GM12878 (cell line): Measurements from ENCODE around the gene SIGMAR1. TPM values are rescaled to one million over a fixed set of nuclear protein-coding genes. Genes with fewer than 3 reads are reported as not detected.

ENCODE experiments used
- ATAC-seq: fragments of 200-7000 bp; cut with Tn5 transposase; 3 replicates; pipeline ENCODE4 v1.9.1; 2020; ENCODE audit warnings: mild to moderate bottlenecking, moderate library complexity
- BruUV-seq: library from RNA; stranded (reverse); fragments of 400-500 nt; replicated peaks from 2 replicates; lab custom pipeline; 2021; lab: Mats Ljungman, UMichigan
- CTCF ChIA-PET: fragments of 300-600 bp; sonication (Branson Sonifier 250); formaldehyde crosslinking; extraction: SDS; loops from one replicate; lab custom pipeline; 2021; ENCODE audit warnings: inconsistent platforms; lab: Yijun Ruan, JAX
- POLR2A ChIA-PET: fragments of 350-600 bp; formaldehyde crosslinking; extraction: SDS; loops from one replicate; lab custom pipeline; 2021; ENCODE audit warnings: inconsistent platforms; lab: Charles Lee
- RAD21 ChIA-PET: fragments of 300-600 bp; sonication (Branson Sonifier 250); formaldehyde crosslinking; loops from one replicate; lab custom pipeline; 2023; ENCODE audit warnings: antibody characterized with exemption; ENCODE audit not compliant: unreplicated experiment; lab: Charles Lee
- SMC1A ChIA-PET: fragments of 300-600 bp; sonication (Branson Sonifier 250); formaldehyde crosslinking; loops from one replicate; lab custom pipeline; 2023; ENCODE audit not compliant: unreplicated experiment, uncharacterized antibody; lab: Charles Lee
- DNase-seq: peaks from one replicate; pipeline ENCODE4 v3.0.0-alpha.2; 2011; ENCODE audit warnings: low read depth, low spot score
- FAIRE-seq: peaks from 3 replicates; lab custom pipeline; 2011; peaks lifted over from hg19 to GRCh38; lab: Jason Lieb, UNC
- H2AFZ ChIP-seq: 2 replicates; pipeline ENCODE4 v1.6.0; 2011; ENCODE audit warnings: low read depth, low read length, control low read depth; ENCODE audit not compliant: control insufficient read depth
- H3K27ac ChIP-seq: 2 replicates; pipeline ENCODE4 v1.5.1; 2011; ENCODE audit warnings: control low read depth; ENCODE audit not compliant: control insufficient read depth, insufficient read depth
- H3K27me3 ChIP-seq, 2 experiments: replicated peaks in 1 of 2; 2 replicates each; pipeline versions ENCODE4 v1.6.0 to v1.6.1; 2011; ENCODE audit warnings: low read length in 1 of 2; ENCODE audit not compliant: control insufficient read depth in 2 of 2, insufficient read depth in 2 of 2
- H3K36me3 ChIP-seq, 2 experiments: 2 replicates each; pipeline ENCODE4 v1.5.1; 2011; ENCODE audit warnings: low read length in 1 of 2; ENCODE audit not compliant: control insufficient read depth in 2 of 2, insufficient read depth in 2 of 2
- H3K4me1 ChIP-seq: 2 replicates; pipeline ENCODE4 v1.6.1; 2011; ENCODE audit warnings: mild to moderate bottlenecking, low read length, moderate library complexity, mixed read lengths; ENCODE audit not compliant: control insufficient read depth, insufficient read depth
- H3K4me2 ChIP-seq: 2 replicates; pipeline ENCODE4 v1.6.0; 2011; ENCODE audit warnings: control low read depth; ENCODE audit not compliant: control insufficient read depth, insufficient read depth
- H3K4me3 ChIP-seq: fragments of 200-600 bp; sonication (generic); 2 replicates; pipeline ENCODE4 v1.5.1; 2016
- H3K79me2 ChIP-seq: 2 replicates; pipeline ENCODE4 v1.6.0; 2011; ENCODE audit warnings: low read length; ENCODE audit not compliant: control insufficient read depth, insufficient read depth
- H3K9ac ChIP-seq: 2 replicates; pipeline ENCODE4 v1.8.0; 2011; ENCODE audit warnings: low read length, control low read depth, mixed read lengths; ENCODE audit not compliant: control insufficient read depth, insufficient read depth
- H3K9me3 ChIP-seq: replicated peaks from 3 replicates; pipeline ENCODE4 v1.5.1; 2011; ENCODE audit warnings: mild to moderate bottlenecking, low read length; ENCODE audit not compliant: control insufficient read depth, insufficient read depth
- H4K20me1 ChIP-seq: 2 replicates; pipeline ENCODE4 v1.6.0; 2011; ENCODE audit not compliant: control insufficient read depth, insufficient read depth
- CHD1 ChIP-seq: IDR thresholded peaks from 2 replicates; pipeline ENCODE4 v1.6.1; 2012; ENCODE audit warnings: low read depth, low read length, improper control_type of control experiment
- EGR1 ChIP-seq, 2 experiments: IDR thresholded peaks; 1 replicate in 1 of 2; 2 replicates in 1 of 2; pipeline ENCODE4 v1.6.1; 2011 to 2012; ENCODE audit warnings: low read depth in 2 of 2, low read length in 2 of 2, borderline replicate concordance in 1 of 2, mild to moderate bottlenecking in 1 of 2, moderate library complexity in 1 of 2
- HCFC1 ChIP-seq: fragments of 150-350 bp; IDR thresholded peaks from 2 replicates; pipeline ENCODE4 v1.6.1; 2014; ENCODE audit warnings: low read length
- MEF2B ChIP-seq: fragments of 450-650 bp; IDR thresholded peaks from 2 replicates; pipeline ENCODE4 v1.6.1; 2018; ENCODE audit warnings: mild to moderate bottlenecking, moderate library complexity; ENCODE audit not compliant: partially characterized antibody, poor library complexity, severe bottlenecking
- MTA2 ChIP-seq: fragments of 450-650 bp; IDR thresholded peaks from 2 replicates; pipeline ENCODE4 v1.6.1; 2016; ENCODE audit warnings: low read depth, mild to moderate bottlenecking, moderate library complexity
- NRF1 ChIP-seq: conservative IDR thresholded peaks from 2 replicates; pipeline ENCODE4 v1.6.1; 2011; ENCODE audit warnings: mild to moderate bottlenecking, low read depth, low read length, improper control_type of control experiment
- PAX8 ChIP-seq: fragments of 450-650 bp; IDR thresholded peaks from 2 replicates; pipeline ENCODE4 v1.6.1; 2017; ENCODE audit warnings: mild to moderate bottlenecking, moderate library complexity
- RBBP5 ChIP-seq: fragments of 200-600 bp; sonication (generic); conservative IDR thresholded peaks from 2 replicates; pipeline ENCODE4 v1.6.1; 2016
- TARDBP ChIP-seq: IDR thresholded peaks from 2 replicates; pipeline ENCODE4 v1.6.1; 2016; ENCODE audit warnings: borderline replicate concordance
- TBL1XR1 ChIP-seq: IDR thresholded peaks from 2 replicates; pipeline ENCODE4 v1.6.1; 2012; ENCODE audit warnings: low read depth, low read length, improper control_type of control experiment
- ZNF207 ChIP-seq: fragments of 450-650 bp; IDR thresholded peaks from 2 replicates; pipeline ENCODE4 v1.6.1; 2014; ENCODE audit warnings: antibody characterized with exemption, mild to moderate bottlenecking, borderline replicate concordance
- WGBS: methylation state at CpG from one replicate; pipeline ENCODE4 v1.1.6; 2016; ENCODE audit warnings: low lambda C conversion rate; ENCODE audit not compliant: insufficient replicate concordance, insufficient coverage; ENCODE audit errors: missing lambda C conversion rate; 5-methylcytosine and 5-hydroxymethylcytosine counted together
- in situ Hi-C: fragments of 300-500 bp; cut with MboI; formaldehyde crosslinking; loops from 9 replicates; pipeline ENCODE4 v1.14.3; 2018; ENCODE audit warnings: mixed read lengths
- intact Hi-C: fragments of 100-400 bp; cut with micrococcal nuclease; formaldehyde crosslinking; loops from one replicate; pipeline ENCODE4 v1.14.2; 2022; ENCODE audit not compliant: unreplicated experiment
- polyA plus RNA-seq, 11 experiments: library from polyadenylated mRNA; depleted of rRNA in 4 of 11; unstranded in 6 of 11; stranded (reverse) in 5 of 11; fragments of >200 nt; fragmentation: Nextera tagmentation in 4 of 11; fragmentation: Illumina TruSeq in 1 of 11; extraction: Ambion mirVana in 4 of 11; extraction: Trizol in 1 of 11; gene quantifications; 1 replicate in 1 of 11; 2 replicates in 10 of 11; pipeline versions ENCODE4 v1.2.1 to v1.2.3, GENCODE V29; 2011 to 2016; ENCODE audit warnings: inconsistent platforms in 2 of 11, missing spikeins in 2 of 11, low read depth in 1 of 11
- total RNA-seq, 4 experiments: library from RNA; depleted of rRNA in 3 of 4; stranded (reverse); fragments of >200 nt in 3 of 4; fragmentation: Illumina TruSeq in 1 of 4; extraction: Trizol in 1 of 4; gene quantifications; 2 replicates each; pipeline versions ENCODE4 v1.2.1 to v1.2.3, GENCODE V29; 2013 to 2021
- TF ChIP-seq, protein P1 (sequence below): fragments of 450-650 bp; IDR thresholded peaks from 2 replicates; pipeline ENCODE4 v1.6.1; 2017; ENCODE audit warnings: borderline replicate concordance
- TF ChIP-seq, protein P2 (sequence below): fragments of 450-650 bp; IDR thresholded peaks from 2 replicates; pipeline ENCODE4 v1.6.1; 2018; ENCODE audit warnings: borderline replicate concordance, mild to moderate bottlenecking; ENCODE audit not compliant: partially characterized antibody
- TF ChIP-seq, protein P3 (sequence below): IDR thresholded peaks from 2 replicates; pipeline ENCODE4 v1.6.1; 2012; ENCODE audit warnings: low read length, inconsistent platforms
- TF ChIP-seq, protein P4 (sequence below): fragments of 450-650 bp; IDR thresholded peaks from 2 replicates; pipeline ENCODE4 v1.6.1; 2018; ENCODE audit warnings: mild to moderate bottlenecking, low read depth, moderate library complexity; ENCODE audit not compliant: partially characterized antibody

SIGMAR1 gene
- total and polyA plus RNA-seq, 10 of the 15 experiments (the other 5 are each of a cell fraction or from before 2014, with no cell fraction given): 7.1 to 133 (median 69.5) TPM

DNA sequence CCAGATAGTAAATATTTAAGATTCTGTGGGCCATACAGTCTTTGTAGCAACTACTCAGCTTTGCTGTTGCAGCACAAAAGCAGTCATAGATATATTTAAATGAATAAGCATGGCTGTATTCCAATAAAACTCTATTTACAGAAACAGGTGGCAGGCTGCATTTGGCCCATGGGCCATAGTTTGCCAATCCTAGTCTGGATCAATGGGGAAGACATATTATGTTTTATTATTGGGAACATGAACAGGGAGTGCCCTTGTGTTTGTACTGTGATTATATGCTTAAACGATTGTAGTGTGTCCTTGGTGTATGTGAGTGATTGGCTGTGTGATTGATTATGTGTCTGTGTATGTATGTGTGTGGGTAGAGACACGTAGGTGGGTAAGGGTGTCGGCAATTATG lies 36.9 kb upstream of the SIGMAR1 start:
- FAIRE-seq: no peak
- no peak for ATAC-seq
- no peak for DNase-seq
- no peak for TF ChIP-seq TBL1XR1
- TF ChIP-seq, protein P1, sequence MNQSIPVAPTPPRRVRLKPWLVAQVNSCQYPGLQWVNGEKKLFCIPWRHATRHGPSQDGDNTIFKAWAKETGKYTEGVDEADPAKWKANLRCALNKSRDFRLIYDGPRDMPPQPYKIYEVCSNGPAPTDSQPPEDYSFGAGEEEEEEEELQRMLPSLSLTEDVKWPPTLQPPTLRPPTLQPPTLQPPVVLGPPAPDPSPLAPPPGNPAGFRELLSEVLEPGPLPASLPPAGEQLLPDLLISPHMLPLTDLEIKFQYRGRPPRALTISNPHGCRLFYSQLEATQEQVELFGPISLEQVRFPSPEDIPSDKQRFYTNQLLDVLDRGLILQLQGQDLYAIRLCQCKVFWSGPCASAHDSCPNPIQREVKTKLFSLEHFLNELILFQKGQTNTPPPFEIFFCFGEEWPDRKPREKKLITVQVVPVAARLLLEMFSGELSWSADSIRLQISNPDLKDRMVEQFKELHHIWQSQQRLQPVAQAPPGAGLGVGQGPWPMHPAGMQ: no peak
- TF ChIP-seq RBBP5: no peak
- no peak for TF ChIP-seq MTA2
- TF ChIP-seq, protein P2, sequence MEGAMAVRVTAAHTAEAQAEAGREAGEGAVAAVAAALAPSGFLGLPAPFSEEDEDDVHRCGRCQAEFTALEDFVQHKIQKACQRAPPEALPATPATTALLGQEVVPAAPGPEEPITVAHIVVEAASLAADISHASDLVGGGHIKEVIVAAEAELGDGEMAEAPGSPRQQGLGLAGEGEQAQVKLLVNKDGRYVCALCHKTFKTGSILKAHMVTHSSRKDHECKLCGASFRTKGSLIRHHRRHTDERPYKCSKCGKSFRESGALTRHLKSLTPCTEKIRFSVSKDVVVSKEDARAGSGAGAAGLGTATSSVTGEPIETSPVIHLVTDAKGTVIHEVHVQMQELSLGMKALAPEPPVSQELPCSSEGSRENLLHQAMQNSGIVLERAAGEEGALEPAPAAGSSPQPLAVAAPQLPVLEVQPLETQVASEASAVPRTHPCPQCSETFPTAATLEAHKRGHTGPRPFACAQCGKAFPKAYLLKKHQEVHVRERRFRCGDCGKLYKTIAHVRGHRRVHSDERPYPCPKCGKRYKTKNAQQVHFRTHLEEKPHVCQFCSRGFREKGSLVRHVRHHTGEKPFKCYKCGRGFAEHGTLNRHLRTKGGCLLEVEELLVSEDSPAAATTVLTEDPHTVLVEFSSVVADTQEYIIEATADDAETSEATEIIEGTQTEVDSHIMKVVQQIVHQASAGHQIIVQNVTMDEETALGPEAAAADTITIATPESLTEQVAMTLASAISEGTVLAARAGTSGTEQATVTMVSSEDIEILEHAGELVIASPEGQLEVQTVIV: no peak
- TF ChIP-seq, protein P3, sequence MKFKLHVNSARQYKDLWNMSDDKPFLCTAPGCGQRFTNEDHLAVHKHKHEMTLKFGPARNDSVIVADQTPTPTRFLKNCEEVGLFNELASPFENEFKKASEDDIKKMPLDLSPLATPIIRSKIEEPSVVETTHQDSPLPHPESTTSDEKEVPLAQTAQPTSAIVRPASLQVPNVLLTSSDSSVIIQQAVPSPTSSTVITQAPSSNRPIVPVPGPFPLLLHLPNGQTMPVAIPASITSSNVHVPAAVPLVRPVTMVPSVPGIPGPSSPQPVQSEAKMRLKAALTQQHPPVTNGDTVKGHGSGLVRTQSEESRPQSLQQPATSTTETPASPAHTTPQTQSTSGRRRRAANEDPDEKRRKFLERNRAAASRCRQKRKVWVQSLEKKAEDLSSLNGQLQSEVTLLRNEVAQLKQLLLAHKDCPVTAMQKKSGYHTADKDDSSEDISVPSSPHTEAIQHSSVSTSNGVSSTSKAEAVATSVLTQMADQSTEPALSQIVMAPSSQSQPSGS: no peak
- no peak for TF ChIP-seq EGR1 (IDR thresholded peaks at IDR 0.05; ENCODE audit: borderline replicate concordance in 1 of 2, low read depth in 2 of 2, low read length in 2 of 2)
- TF ChIP-seq MEF2B: no peak
- no peak for TF ChIP-seq HCFC1
- no peak for TF ChIP-seq NRF1
- TF ChIP-seq CHD1: no peak
- TF ChIP-seq PAX8: no peak
- TF ChIP-seq, protein P4, sequence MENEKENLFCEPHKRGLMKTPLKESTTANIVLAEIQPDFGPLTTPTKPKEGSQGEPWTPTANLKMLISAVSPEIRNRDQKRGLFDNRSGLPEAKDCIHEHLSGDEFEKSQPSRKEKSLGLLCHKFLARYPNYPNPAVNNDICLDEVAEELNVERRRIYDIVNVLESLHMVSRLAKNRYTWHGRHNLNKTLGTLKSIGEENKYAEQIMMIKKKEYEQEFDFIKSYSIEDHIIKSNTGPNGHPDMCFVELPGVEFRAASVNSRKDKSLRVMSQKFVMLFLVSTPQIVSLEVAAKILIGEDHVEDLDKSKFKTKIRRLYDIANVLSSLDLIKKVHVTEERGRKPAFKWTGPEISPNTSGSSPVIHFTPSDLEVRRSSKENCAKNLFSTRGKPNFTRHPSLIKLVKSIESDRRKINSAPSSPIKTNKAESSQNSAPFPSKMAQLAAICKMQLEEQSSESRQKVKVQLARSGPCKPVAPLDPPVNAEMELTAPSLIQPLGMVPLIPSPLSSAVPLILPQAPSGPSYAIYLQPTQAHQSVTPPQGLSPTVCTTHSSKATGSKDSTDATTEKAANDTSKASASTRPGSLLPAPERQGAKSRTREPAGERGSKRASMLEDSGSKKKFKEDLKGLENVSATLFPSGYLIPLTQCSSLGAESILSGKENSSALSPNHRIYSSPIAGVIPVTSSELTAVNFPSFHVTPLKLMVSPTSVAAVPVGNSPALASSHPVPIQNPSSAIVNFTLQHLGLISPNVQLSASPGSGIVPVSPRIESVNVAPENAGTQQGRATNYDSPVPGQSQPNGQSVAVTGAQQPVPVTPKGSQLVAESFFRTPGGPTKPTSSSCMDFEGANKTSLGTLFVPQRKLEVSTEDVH: no peak
- no peak for TF ChIP-seq ZNF207
- TF ChIP-seq TARDBP: no peak
- Histone ChIP-seq H3K4me2 (no peak overlapping the region), H3K4me3 (no peak overlapping the region), H3K27ac (no peak overlapping the region), H3K4me1 (no peaks in the 10 kb centered on the region), H3K9ac (no peak overlapping the region), H3K36me3 (no peaks in the 10 kb centered on the region), H4K20me1 (no peaks in the 10 kb centered on the region), H3K79me2 (no peaks in the 10 kb centered on the region), H2AFZ (no peak overlapping the region), H3K9me3 (no peaks in the 10 kb centered on the region; the same call in 2 of the 3 replicates), H3K27me3 (no peaks in the 10 kb centered on the region)
- ChIA-PET POLR2A (no interaction called here), SMC1A (no interaction called here), RAD21 (interaction anchor here (0.6 kb wide), 1 partner anchor 1279 kb away, joined by 3 read pairs; no protein-coding TSS in a partner anchor), CTCF (interaction anchor here (1.1 to 3.3 kb wide), 5 partner anchors 8 to 29 kb away, joined by 3 to 23 read pairs (median 4); a partner anchor contains a TSS)
- intact Hi-C loops (no loop called here), in situ Hi-C loops (no loop called here)
- BruUV-seq: no TSS peak
- 52% methylated on average over 3 of the region's 3 CpGs for WGBS
